NOMO-1 (cell line): ENCODE measurements around the gene FLYWCH1.
"Not testable (repeated sequence)": the region's sequence is repeated elsewhere in the genome, so short reads cannot be mapped to it uniquely, and the experiment has no call there.

ENCODE experiments used
- DNase-seq, 2 experiments: peaks; one replicate each; lab custom pipeline; 2025; ENCODE audit not compliant: unreplicated experiment in 2 of 2; lab: John Stamatoyannopoulos, UW

Gene FLYWCH1

GRCh38 chr16:2924901-2925755, 13.4 kb downstream of the FLYWCH1 start:
- no peak for DNase-seq

GRCh38 chr16:2925951-2926649, 14.4 kb downstream of the FLYWCH1 start:
- DNase-seq = no peak

GRCh38 chr16:2926650-2926999, 14.9 kb downstream of the FLYWCH1 start:
- no peak for DNase-seq

GRCh38 chr16:2927010-2927646, 15.4 kb downstream of the FLYWCH1 start:
- DNase-seq = peak; percentile 77 to 79

GRCh38 chr16:2928151-2928550, 16.4 kb downstream of the FLYWCH1 start:
- DNase-seq = not testable (repeated sequence)

- no peak for DNase-seq
Observed at GRCh38 chr16:2928796-2929195, 17.1 kb downstream of the FLYWCH1 start.

- DNase-seq = no peak
Observed at GRCh38 chr16:2929693-2930092, 18.0 kb downstream of the FLYWCH1 start.

GRCh38 chr16:2930236-2930635, 18.5 kb downstream of the FLYWCH1 start:
- DNase-seq = no peak

- not testable (repeated sequence) for DNase-seq
Observed at GRCh38 chr16:2931231-2931914, 19.6 kb downstream of the FLYWCH1 start.

GRCh38 chr16:2933136-2933535, 21.4 kb downstream of the FLYWCH1 start:
- no peak for DNase-seq

- DNase-seq = no peak
Observed at GRCh38 chr16:2933701-2934100, 22.0 kb downstream of the FLYWCH1 start.

GRCh38 chr16:2934450-2934849, 22.7 kb downstream of the FLYWCH1 start:
- no peak for DNase-seq

- no peak for DNase-seq
Observed at GRCh38 chr16:2936436-2937011, 24.8 kb downstream of the FLYWCH1 start.

- DNase-seq = no peak
Observed at GRCh38 chr16:2937170-2937569, 25.4 kb downstream of the FLYWCH1 start.

GRCh38 chr16:2938206-2938605, 26.5 kb downstream of the FLYWCH1 start:
- no peak for DNase-seq

- no peak for DNase-seq
Observed at GRCh38 chr16:2939968-2940367, 28.2 kb downstream of the FLYWCH1 start.

- DNase-seq = no peak
Observed at GRCh38 chr16:2942045-2942444, 30.3 kb downstream of the FLYWCH1 start.

- DNase-seq = not testable (repeated sequence)
Observed at GRCh38 chr16:2943716-2944115, 32.0 kb downstream of the FLYWCH1 start.

- DNase-seq = no peak
Observed at GRCh38 chr16:2946649-2947048, 34.9 kb downstream of the FLYWCH1 start.

GRCh38 chr16:2948807-2949704, 37.3 kb downstream of the FLYWCH1 start:
- DNase-seq = no peak
